A673 (cell line): ENCODE data around the gene APCDD1L.

ENCODE experiments used
- EZH2 ChIP-seq: fragments of 200-600 bp; sonication (generic); IDR thresholded peaks from 2 replicates; pipeline ENCODE4 v1.6.1; 2017; ENCODE audit warnings: borderline replicate concordance, low read depth, mild to moderate bottlenecking, mixed read lengths, antibody characterized with exemption, low read length; ENCODE audit not compliant: poor library complexity, severe bottlenecking
- TF ChIP-seq, protein P1 (sequence below): fragments of 300-800, 200-600 bp; sonication (generic); conservative IDR thresholded peaks from 2 replicates; pipeline ENCODE4 v1.5.1; 2017; ENCODE audit warnings: low read depth, mild to moderate bottlenecking, antibody characterized with exemption, low read length, moderate library complexity, mixed read lengths

DNA sequence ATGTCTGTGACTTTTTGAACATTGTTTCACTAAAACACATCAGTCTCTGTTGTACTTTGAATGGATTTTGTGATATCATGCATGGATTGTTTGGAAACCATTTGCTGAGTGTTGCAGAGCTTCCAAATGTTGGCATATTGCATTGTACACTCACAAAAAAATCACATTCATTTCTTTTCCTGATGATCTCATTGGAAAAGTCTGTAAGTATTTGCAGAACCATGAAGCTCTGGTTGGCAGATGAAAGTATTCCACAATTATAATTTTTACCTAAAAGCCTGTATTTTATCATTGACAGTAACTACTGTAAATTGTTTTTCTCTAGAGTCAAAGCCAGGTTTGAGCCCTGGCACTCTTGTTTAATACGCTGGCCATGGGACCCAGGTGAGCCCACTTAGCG, 84.1 kb downstream of the APCDD1L start:
- TF ChIP-seq, protein P1, sequence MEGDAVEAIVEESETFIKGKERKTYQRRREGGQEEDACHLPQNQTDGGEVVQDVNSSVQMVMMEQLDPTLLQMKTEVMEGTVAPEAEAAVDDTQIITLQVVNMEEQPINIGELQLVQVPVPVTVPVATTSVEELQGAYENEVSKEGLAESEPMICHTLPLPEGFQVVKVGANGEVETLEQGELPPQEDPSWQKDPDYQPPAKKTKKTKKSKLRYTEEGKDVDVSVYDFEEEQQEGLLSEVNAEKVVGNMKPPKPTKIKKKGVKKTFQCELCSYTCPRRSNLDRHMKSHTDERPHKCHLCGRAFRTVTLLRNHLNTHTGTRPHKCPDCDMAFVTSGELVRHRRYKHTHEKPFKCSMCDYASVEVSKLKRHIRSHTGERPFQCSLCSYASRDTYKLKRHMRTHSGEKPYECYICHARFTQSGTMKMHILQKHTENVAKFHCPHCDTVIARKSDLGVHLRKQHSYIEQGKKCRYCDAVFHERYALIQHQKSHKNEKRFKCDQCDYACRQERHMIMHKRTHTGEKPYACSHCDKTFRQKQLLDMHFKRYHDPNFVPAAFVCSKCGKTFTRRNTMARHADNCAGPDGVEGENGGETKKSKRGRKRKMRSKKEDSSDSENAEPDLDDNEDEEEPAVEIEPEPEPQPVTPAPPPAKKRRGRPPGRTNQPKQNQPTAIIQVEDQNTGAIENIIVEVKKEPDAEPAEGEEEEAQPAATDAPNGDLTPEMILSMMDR: no peak
- no peak for TF ChIP-seq EZH2
